Calu3 (cell line): ENCODE results near the gene ABCF2. TPM values are rescaled to one million over a fixed set of nuclear protein-coding genes. Genes with fewer than 3 reads are reported as not detected.

Experiments
- BruUV-seq: library from RNA; stranded (reverse); fragments of 400-500 nt; replicated peaks from 2 replicates; lab custom pipeline; 2021; lab: Mats Ljungman, UMichigan
- CTCF ChIA-PET: fragments of 300-600 bp; sonication (Branson Sonifier 250); formaldehyde crosslinking; loops from one replicate; lab custom pipeline; 2022; ENCODE audit warnings: antibody characterized with exemption; lab: Charles Lee
- DNase-seq: peaks from one replicate; pipeline ENCODE4 v3.0.0; 2022
- H3K27ac Mint-ChIP-seq: one replicate; pipeline ENCODE4 v1.8.0; 2022; ENCODE audit warnings: mixed read lengths; ENCODE audit not compliant: unreplicated experiment
- H3K27me3 Mint-ChIP-seq: one replicate; pipeline ENCODE4 v1.8.0; 2022; ENCODE audit warnings: mixed read lengths; ENCODE audit not compliant: unreplicated experiment
- H3K36me3 Mint-ChIP-seq: one replicate; pipeline ENCODE4 v1.8.0; 2022; ENCODE audit warnings: mild to moderate bottlenecking, moderate library complexity, mixed read lengths; ENCODE audit not compliant: insufficient read depth, unreplicated experiment
- H3K4me1 Mint-ChIP-seq: one replicate; pipeline ENCODE4 v1.8.0; 2022; ENCODE audit warnings: mild to moderate bottlenecking, low read depth, mixed read lengths; ENCODE audit not compliant: unreplicated experiment
- H3K4me3 Mint-ChIP-seq: one replicate; pipeline ENCODE4 v1.8.0; 2022; ENCODE audit warnings: mild to moderate bottlenecking, low read depth, moderate library complexity, mixed read lengths; ENCODE audit not compliant: unreplicated experiment
- H3K9me3 Mint-ChIP-seq: one replicate; pipeline ENCODE4 v1.8.0; 2022; ENCODE audit warnings: low read depth, mixed read lengths; ENCODE audit not compliant: unreplicated experiment
- intact Hi-C: fragments of 100-400 bp; cut with micrococcal nuclease; formaldehyde crosslinking; loops from one replicate; pipeline ENCODE4 v1.10.0; 2022; ENCODE audit not compliant: unreplicated experiment
- total RNA-seq: library from RNA; stranded (reverse); gene quantifications from 2 replicates; pipeline ENCODE4 v1.2.3, GENCODE V29; 2022
- TF ChIP-seq, protein P1 (sequence below): fragments of 200-600 bp; IDR thresholded peaks from one replicate; pipeline ENCODE4 v1.8.0; 2022; ENCODE audit warnings: antibody characterized with exemption; ENCODE audit not compliant: unreplicated experiment

The ABCF2 gene
- total RNA-seq, 1 experiment from 2014 or later, result 49.7 TPM

DNA sequence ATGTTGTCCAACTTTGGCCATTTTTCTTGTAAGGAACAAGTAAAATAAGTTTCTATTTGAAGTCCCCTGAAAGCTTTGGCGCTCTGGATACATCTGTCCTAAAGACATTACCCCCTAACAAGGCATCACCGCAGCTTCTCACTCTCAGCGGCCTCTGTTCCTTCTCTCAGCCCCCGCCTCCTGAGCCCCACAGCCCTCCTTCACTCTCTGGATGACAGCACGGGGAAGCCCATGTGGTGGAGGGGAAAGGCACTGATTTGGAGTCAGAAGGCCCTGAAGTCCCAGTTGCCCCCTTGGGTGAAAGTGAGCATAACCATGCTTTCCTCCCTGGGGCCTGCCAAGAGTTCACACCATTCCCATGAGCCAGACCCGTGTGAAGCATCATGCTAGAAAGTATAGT, 21.3 kb downstream of the ABCF2 start:
- Mint-ChIP-seq H3K4me1 (no peaks in the 10 kb centered on the region), H3K36me3 (no peaks in the 10 kb centered on the region), H3K27ac (no peak overlapping the region), H3K27me3 (no peaks in the 10 kb centered on the region), H3K9me3 (no peaks in the 10 kb centered on the region), H3K4me3 (no peak overlapping the region)
- intact Hi-C loops, result no loop called here
- TF ChIP-seq, protein P1, sequence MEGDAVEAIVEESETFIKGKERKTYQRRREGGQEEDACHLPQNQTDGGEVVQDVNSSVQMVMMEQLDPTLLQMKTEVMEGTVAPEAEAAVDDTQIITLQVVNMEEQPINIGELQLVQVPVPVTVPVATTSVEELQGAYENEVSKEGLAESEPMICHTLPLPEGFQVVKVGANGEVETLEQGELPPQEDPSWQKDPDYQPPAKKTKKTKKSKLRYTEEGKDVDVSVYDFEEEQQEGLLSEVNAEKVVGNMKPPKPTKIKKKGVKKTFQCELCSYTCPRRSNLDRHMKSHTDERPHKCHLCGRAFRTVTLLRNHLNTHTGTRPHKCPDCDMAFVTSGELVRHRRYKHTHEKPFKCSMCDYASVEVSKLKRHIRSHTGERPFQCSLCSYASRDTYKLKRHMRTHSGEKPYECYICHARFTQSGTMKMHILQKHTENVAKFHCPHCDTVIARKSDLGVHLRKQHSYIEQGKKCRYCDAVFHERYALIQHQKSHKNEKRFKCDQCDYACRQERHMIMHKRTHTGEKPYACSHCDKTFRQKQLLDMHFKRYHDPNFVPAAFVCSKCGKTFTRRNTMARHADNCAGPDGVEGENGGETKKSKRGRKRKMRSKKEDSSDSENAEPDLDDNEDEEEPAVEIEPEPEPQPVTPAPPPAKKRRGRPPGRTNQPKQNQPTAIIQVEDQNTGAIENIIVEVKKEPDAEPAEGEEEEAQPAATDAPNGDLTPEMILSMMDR, result no peak
- DNase-seq, result no peak
- no TSS peak for BruUV-seq
- CTCF ChIA-PET, result no interaction called here

DNA sequence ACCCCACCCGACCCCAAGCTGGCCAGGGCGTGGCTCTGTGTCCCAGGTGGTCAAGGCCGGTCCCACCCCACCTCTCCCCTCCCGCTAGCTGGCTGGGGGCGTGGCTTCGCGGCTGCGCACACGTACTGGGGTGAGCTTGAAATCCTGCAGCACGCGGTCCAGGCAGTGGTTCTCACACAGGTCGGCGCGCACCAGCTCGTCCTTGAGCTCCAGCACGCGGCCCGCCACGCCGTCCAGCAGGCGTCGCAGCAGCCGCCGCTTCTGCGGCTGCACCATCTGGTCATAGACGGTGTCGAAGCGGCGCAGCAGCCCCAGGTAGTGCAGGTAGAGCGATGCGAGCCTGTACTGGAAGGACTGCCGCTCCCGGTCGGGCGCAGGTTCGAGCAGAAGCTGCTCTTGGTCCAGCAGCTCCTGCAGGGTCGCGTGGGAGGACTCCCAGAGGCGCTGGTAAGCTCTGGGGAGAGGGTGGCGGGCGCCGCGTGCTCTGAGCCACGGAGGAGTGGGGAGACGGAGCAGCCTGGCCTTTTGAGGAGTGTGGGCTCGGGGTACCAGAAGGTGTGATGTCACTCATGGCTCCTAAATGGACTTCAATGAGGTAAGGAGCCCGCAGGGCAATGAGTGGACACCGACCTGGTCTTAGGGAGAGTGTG, 22.5 kb downstream of the ABCF2 start:
- Mint-ChIP-seq H3K9me3 (no peaks in the 10 kb centered on the region), H3K4me1 (no peaks in the 10 kb centered on the region), H3K27ac (no peak overlapping the region), H3K4me3 (no peak overlapping the region), H3K27me3 (no peaks in the 10 kb centered on the region), H3K36me3 (no peaks in the 10 kb centered on the region)
- TF ChIP-seq, protein P1, result no peak
- CTCF ChIA-PET, result interaction anchor here (0.7 kb wide), 1 partner anchor 1895 kb away, joined by 7 read pairs; no protein-coding TSS in a partner anchor
- DNase-seq, result no peak
- intact Hi-C loops, result no loop called here
- BruUV-seq, result no TSS peak

DNA sequence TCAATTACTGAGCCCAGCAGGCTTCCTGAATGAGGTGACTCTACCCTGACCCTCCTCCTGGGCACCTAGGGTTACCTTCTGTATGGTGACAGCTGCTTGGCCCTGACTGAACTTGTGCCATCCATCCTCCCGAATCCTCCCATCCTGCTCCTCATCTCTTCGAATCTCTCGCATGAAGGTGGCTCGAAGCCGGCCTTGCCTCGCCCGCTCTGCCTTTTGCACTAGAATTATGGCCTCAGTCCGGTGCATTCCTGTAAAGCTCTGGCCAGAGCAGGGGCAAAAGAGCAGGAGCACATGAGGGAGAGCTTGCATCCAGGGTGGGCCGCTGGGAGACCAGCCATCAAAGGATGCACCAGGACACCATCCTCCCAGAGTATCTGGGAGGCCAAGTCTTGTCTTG, 24.2 kb downstream of the ABCF2 start:
- TF ChIP-seq, protein P1, result no peak
- CTCF ChIA-PET, result no interaction called here
- H3K27ac Mint-ChIP-seq, result no peak overlapping the region
- DNase-seq, result no peak
- BruUV-seq, result no TSS peak
- no peaks in the 10 kb centered on the region for H3K4me1 Mint-ChIP-seq
- intact Hi-C loops, result no loop called here
- H3K9me3 Mint-ChIP-seq, result no peaks in the 10 kb centered on the region
- no peaks in the 10 kb centered on the region for H3K27me3 Mint-ChIP-seq
- no peak overlapping the region for H3K4me3 Mint-ChIP-seq
- no peaks in the 10 kb centered on the region for H3K36me3 Mint-ChIP-seq

DNA sequence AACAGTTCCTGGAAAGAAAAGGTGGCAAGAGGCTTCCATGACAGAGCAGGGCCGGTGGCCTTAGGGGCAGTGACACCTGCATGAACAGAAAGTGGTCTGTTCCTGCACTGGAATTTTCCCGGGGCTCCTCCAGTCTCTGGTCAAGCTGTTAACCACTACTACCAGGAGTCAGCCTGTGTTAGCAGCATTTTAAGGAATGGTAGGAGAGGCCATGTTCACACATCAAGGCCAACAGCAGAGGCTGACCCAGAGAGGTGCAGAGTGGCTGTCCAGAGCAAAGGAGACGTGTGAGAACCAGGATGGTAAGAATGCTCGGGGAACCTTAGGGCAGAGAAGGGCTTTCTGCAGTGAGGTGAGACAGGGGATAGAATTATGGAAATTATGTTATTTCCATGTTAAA, 25.3 kb downstream of the ABCF2 start:
- DNase-seq, result no peak
- H3K36me3 Mint-ChIP-seq, result no peaks in the 10 kb centered on the region
- H3K4me1 Mint-ChIP-seq, result no peaks in the 10 kb centered on the region
- CTCF ChIA-PET, result no interaction called here
- H3K9me3 Mint-ChIP-seq, result no peaks in the 10 kb centered on the region
- TF ChIP-seq, protein P1, result no peak
- no peak overlapping the region for H3K27ac Mint-ChIP-seq
- H3K27me3 Mint-ChIP-seq, result no peaks in the 10 kb centered on the region
- no peak overlapping the region for H3K4me3 Mint-ChIP-seq
- BruUV-seq, result no TSS peak
- intact Hi-C loops, result no loop called here
